Activated naive CD8-positive, alpha-beta T cell (primary cell): ENCODE data around the gene PAF1.

ENCODE experiments used
- H3K27ac Mint-ChIP-seq: one replicate; pipeline ENCODE4 v1.8.0; 2021; ENCODE audit warnings: mixed read lengths
- H3K27me3 Mint-ChIP-seq: one replicate; pipeline ENCODE4 v1.8.0; 2021; ENCODE audit warnings: mixed read lengths
- H3K36me3 Mint-ChIP-seq: one replicate; pipeline ENCODE4 v1.8.0; 2021; ENCODE audit warnings: mixed read lengths
- H3K4me1 Mint-ChIP-seq: one replicate; pipeline ENCODE4 v1.8.0; 2021; ENCODE audit warnings: low read depth, mixed read lengths
- H3K4me3 Mint-ChIP-seq: one replicate; pipeline ENCODE4 v1.8.0; 2021; ENCODE audit warnings: mild to moderate bottlenecking, mixed read lengths
- H3K9me3 Mint-ChIP-seq: one replicate; pipeline ENCODE4 v1.8.0; 2021; ENCODE audit warnings: low read depth, mixed read lengths

PAF1 gene

DNA sequence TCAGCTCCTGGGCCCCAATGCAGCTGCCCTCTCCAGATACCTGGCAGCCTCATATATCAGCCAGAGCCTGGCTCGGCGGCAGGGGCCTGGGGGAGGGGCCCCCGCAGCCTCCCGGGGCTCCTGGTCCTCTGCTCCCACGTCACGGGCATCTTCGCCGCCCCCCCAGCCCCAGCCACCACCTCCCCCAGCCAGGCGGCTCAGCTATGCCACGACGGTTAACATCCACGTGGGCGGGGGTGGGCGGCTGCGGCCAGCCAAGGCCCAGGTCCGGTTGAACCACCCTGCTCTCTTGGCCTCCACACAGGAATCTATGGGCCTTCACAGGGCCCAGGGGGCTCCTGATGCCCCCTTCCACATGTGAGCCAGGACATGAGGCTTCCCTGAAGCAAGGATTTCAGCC, 34.0 kb upstream of the PAF1 start:
- no peaks in the 10 kb centered on the region for H3K27me3 Mint-ChIP-seq
- no peak overlapping the region for H3K27ac Mint-ChIP-seq
- H3K36me3 Mint-ChIP-seq = no peaks in the 10 kb centered on the region
- no peak overlapping the region for H3K4me3 Mint-ChIP-seq
- no peaks in the 10 kb centered on the region for H3K9me3 Mint-ChIP-seq
- H3K4me1 Mint-ChIP-seq = no peaks in the 10 kb centered on the region

DNA sequence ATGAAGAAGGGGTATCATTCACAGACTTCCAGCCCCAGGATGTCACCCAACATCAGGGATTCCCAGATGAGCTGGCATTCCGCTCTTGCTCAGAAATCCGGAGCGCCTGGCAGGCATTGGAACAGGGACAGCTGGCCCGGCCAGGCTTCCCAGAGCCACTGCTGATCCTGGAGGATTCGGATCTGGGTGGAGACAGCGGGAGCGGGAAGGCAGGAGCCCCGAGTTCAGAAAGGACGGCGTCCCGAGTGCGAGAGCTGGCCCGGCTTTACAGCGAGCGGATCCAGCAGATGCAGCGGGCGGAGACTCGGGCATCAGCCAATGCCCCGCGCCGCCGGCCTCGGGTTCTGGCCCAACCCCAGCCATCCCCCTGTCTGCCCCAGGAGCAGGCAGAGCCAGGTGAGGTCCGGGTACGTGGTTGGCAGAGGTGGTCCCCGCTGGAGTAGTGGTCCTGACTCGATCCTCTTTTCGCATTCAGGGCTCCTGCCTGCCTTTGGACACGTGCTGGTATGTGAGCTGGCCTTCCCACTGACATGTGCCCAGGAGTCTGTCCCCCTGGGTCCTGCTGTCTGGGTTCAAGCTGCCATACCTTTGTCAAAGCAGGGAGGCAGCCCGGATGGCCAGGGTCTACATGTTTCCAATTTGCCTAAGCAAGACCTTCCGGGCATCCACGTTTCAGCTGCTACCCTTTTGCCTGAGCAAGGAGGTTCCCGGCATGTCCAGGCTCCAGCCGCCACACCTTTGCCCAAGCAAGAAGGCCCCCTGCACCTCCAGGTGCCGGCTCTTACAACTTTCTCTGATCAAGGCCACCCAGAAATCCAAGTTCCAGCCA, 32.6 kb upstream of the PAF1 start:
- no peak overlapping the region for H3K27ac Mint-ChIP-seq

DNA sequence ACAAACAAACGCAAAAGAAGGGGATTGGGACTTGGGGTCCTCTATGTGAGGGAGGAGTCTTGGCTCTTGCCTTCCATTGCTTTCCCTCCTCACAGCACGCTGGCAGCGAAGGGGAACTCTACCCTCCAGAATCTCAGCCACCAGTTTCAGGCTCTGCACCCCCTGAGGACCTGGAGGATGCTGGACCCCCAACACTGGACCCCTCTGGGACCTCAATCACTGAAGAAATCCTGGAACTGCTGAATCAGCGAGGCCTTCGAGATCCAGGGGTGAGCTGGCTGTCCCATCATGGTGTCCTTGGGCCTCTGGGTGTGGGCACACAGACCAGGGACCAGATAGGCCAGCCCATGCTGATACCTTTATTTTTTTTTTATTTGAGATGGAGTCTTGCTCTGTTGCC, 31.1 kb upstream of the PAF1 start:
- no peaks in the 10 kb centered on the region for H3K36me3 Mint-ChIP-seq
- no peak overlapping the region for H3K27ac Mint-ChIP-seq
- no peak overlapping the region for H3K4me3 Mint-ChIP-seq
- no peaks in the 10 kb centered on the region for H3K9me3 Mint-ChIP-seq
- no peaks in the 10 kb centered on the region for H3K27me3 Mint-ChIP-seq
- no peaks in the 10 kb centered on the region for H3K4me1 Mint-ChIP-seq

More for the DNA sequence above, 32.6 kb upstream of the PAF1 start:
- Mint-ChIP-seq H3K9me3 (no peaks in the 10 kb centered on the region), H3K4me1 (no peaks in the 10 kb centered on the region), H3K27me3 (no peaks in the 10 kb centered on the region), H3K36me3 (no peaks in the 10 kb centered on the region), H3K4me3 (no peak overlapping the region)

- Mint-ChIP-seq H3K4me3 (no peak overlapping the region), H3K27me3 (no peaks in the 10 kb centered on the region), H3K4me1 (no peaks in the 10 kb centered on the region), H3K27ac (no peak overlapping the region), H3K9me3 (no peaks in the 10 kb centered on the region), H3K36me3 (no peaks in the 10 kb centered on the region)
Observed at GRCh38 chr19:39420769-39421168, 29.9 kb upstream of the PAF1 start.

DNA sequence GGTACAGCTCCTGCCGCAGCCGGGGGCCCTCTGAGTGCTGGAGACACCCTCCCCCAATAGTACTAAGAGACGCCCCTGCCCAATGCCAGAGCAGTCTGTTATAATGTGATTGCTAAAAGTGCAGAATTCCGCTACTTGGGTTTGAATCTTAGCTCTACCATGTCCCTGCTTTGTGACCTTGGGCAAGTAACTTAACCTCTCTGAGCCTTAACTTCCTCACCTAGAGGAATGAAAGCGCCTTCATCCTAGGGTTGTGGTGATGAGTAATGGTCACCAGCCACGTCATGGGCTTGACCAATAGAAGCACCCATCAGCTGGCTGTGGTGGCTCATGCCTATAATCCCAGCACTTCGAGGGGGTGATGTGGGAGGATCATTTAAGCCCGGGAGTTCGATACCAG, 28.1 kb upstream of the PAF1 start:
- no peak overlapping the region for H3K4me3 Mint-ChIP-seq
- H3K4me1 Mint-ChIP-seq = peaks cover 8% of the 10 kb centered on the region
- H3K27ac Mint-ChIP-seq = no peak overlapping the region
- H3K27me3 Mint-ChIP-seq = no peaks in the 10 kb centered on the region
- no peaks in the 10 kb centered on the region for H3K9me3 Mint-ChIP-seq
- H3K36me3 Mint-ChIP-seq = no peaks in the 10 kb centered on the region

- Mint-ChIP-seq H3K4me1 (peaks cover 13% of the 10 kb centered on the region), H3K27me3 (no peaks in the 10 kb centered on the region), H3K4me3 (no peak overlapping the region), H3K36me3 (no peaks in the 10 kb centered on the region), H3K27ac (peak overlapping the region; percentile 12), H3K9me3 (no peaks in the 10 kb centered on the region)
Observed at GRCh38 chr19:39417463-39418181, 26.7 kb upstream of the PAF1 start.

DNA sequence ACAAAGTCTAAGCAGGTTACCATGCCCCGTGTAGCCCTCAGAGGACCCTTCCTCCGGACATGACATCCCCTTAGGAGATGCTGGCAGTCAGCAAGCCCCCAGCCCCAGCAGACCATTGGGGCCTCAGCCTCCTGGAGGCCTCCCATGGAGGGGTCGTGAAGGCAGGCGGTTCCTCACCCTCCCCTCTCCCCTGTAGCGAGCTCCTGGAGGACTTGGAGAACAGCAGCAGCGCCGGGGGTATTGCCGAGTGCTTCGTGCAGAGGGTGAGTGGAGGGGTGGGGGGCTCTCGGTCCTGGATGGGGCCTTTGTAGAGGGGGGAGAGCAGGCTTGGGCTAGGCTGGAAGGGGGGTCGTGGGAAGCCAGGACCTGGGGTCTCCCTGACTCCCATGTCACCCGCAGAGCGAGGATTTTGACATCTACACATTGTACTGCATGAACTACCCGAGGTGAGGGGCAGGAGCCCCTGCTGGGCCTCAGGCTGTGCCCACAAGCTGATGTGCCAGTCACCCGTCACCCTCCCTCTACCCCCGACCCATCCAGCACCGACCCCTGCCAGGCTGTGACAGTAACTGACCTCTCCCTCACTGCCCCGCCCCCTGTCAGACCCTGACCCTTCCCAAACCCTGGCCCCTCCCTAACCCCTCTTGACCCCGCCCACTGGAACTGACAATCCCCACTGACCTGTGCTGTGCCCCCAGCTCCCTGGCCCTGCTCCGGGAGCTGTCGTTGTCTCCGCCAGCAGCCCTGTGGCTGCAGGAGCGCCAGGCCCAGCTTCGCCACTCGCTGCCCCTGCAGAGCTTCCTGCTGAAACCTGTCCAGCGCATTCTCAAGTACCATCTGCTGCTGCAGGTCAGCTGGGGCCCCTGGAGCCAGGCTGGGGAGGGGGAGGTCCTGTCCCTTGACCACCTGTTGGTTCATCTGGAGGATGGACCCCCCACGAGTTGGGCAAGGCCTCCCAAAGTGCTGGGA, 25.5 kb upstream of the PAF1 start:
- no peak overlapping the region for H3K27ac Mint-ChIP-seq
- no peaks in the 10 kb centered on the region for H3K27me3 Mint-ChIP-seq
- H3K36me3 Mint-ChIP-seq = no peaks in the 10 kb centered on the region
- H3K9me3 Mint-ChIP-seq = no peaks in the 10 kb centered on the region
- no peak overlapping the region for H3K4me3 Mint-ChIP-seq
- peaks cover 20% of the 10 kb centered on the region for H3K4me1 Mint-ChIP-seq

DNA sequence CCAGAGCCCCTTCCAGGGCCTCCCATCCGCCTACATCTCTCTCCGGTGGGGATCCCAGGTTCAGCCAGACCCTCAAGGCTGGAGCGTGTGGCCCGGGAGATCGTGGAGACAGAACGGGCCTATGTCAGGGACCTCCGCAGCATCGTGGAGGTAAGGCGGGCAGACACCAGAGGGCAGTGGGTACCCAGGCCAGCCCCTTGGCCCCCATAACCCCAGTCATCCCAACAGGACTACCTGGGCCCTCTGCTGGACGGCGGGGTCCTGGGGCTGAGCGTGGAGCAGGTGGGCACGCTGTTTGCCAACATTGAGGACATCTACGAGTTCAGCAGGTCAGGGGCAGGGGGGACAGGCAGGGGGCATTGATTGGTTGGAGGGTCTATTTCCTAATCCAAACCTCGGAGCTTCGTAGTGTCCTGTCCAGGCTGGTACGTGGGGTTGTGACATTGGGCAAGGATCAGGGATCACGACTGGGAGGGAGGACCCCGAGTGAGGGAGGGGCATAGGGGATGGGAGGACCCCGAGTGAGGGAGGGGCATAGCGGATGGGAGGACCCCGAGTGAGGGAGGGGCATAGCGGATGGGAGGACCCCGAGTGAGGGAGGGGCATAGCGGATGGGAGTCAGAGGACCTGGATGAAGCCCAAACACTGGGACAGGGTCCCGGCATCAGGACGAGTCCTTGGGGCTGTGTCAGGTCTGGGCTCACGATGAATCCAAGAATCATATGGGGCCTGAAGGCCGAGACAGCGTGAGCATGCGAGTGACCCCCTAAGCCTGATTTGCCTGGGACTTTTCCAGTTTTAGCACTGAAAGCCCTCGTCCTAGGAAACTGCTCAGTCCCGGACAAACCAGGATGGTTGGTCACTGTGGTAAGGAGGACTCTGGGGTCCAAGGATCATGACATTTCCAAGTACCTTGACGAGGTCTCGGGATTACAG, 24.5 kb upstream of the PAF1 start:
- no peak overlapping the region for H3K27ac Mint-ChIP-seq
- no peaks in the 10 kb centered on the region for H3K9me3 Mint-ChIP-seq
- peaks cover 30% of the 10 kb centered on the region for H3K4me1 Mint-ChIP-seq
- no peak overlapping the region for H3K4me3 Mint-ChIP-seq
- no peaks in the 10 kb centered on the region for H3K36me3 Mint-ChIP-seq
- no peaks in the 10 kb centered on the region for H3K27me3 Mint-ChIP-seq

DNA sequence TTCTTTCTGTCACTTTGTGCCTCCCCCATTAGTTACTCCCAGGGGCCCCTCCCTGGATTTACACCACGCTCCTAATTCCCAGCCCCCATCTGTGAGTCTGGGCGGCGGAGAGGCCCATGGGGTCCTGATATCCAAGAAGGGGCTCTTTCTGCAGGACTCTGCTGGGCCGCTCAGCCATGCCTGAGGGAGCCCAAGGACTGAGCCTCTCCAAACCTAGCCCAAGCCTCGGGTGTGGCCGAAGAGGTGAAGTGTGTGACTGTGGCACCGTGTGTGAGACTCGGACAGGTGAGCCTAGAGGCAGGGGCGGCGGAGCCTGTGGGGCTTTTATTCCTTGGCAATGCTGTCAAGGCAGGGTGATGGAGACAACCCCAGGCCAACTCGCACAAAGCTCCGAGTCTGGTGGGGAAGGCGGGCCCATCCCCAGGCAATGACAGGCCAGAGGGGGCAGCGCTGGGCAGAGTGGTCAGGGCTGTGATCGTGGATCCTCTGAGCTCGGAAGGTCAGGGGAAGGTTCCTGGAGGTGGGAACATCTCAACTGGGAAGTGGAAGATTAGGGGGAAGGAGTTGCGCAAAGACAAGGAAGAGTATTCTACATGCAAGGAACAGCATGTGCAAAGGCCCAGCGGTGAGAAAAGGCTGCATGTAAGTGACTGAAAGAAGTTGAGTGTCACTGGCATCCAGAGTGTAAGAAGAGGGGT, 23.2 kb upstream of the PAF1 start:
- H3K27ac Mint-ChIP-seq = peak overlapping the region; percentile 72
- H3K9me3 Mint-ChIP-seq = no peaks in the 10 kb centered on the region
- H3K36me3 Mint-ChIP-seq = no peaks in the 10 kb centered on the region
- peaks cover 33% of the 10 kb centered on the region for H3K4me1 Mint-ChIP-seq
- no peaks in the 10 kb centered on the region for H3K27me3 Mint-ChIP-seq
- peak overlapping the region; percentile 87 for H3K4me3 Mint-ChIP-seq

GRCh38 chr19:39413272-39413910, 22.5 kb upstream of the PAF1 start:
- no peaks in the 10 kb centered on the region for H3K27me3 Mint-ChIP-seq
- peaks cover 38% of the 10 kb centered on the region for H3K4me1 Mint-ChIP-seq
- peaks cover 5% of the 10 kb centered on the region for H3K36me3 Mint-ChIP-seq
- no peaks in the 10 kb centered on the region for H3K9me3 Mint-ChIP-seq
- peak overlapping the region; percentile 87 for H3K4me3 Mint-ChIP-seq
- peak overlapping the region; percentile 72 for H3K27ac Mint-ChIP-seq

GRCh38 chr19:39412867-39413271, 22.0 kb upstream of the PAF1 start:
- H3K9me3 Mint-ChIP-seq = no peaks in the 10 kb centered on the region
- peak overlapping the region; percentile 84 for H3K4me3 Mint-ChIP-seq
- peaks cover 5% of the 10 kb centered on the region for H3K36me3 Mint-ChIP-seq
- no peaks in the 10 kb centered on the region for H3K27me3 Mint-ChIP-seq
- peaks cover 40% of the 10 kb centered on the region for H3K4me1 Mint-ChIP-seq
- no peak overlapping the region for H3K27ac Mint-ChIP-seq

GRCh38 chr19:39412100-39412866, 21.4 kb upstream of the PAF1 start, which contains the start of gene PLEKHG2:
Gene PLEKHG2 (plus strand): TSS chr19:39412669. CDS start chr19:39414087, 1,418 bp downstream.
- Mint-ChIP-seq H3K27me3 (no peaks in the 10 kb centered on the region), H3K27ac (peak within 1 kb of the TSS; percentile 93), H3K36me3 (peaks cover 5% of the 10 kb centered on the region), H3K4me1 (peaks cover 41% of the 10 kb centered on the region), H3K9me3 (no peaks in the 10 kb centered on the region), H3K4me3 (peak within 1 kb of the TSS; percentile 84)

DNA sequence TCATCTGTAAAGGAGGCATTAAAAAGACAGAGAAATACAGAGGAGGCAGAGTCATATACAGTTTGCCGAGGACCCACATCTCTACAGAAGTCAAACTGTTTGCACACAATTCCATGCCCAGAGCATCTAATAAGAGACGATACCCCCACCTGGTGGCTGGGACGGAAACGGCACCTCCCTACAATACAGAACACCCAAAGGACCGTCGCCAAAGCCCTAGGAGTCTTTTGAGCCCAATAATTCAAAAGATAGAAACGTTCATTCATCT, 20.9 kb upstream of the PAF1 start:
- Mint-ChIP-seq H3K9me3 (no peaks in the 10 kb centered on the region), H3K27me3 (no peaks in the 10 kb centered on the region), H3K4me1 (peaks cover 41% of the 10 kb centered on the region), H3K4me3 (peak overlapping the region; percentile 84), H3K27ac (peak overlapping the region; percentile 93), H3K36me3 (peaks cover 5% of the 10 kb centered on the region)
